Motor neuron (in vitro differentiated cells): ENCODE data around the gene IMMP2L. TPM values are rescaled to one million over a fixed set of nuclear protein-coding genes. Genes with fewer than 3 reads are reported as not detected.

Experiments
- ATAC-seq, 8 experiments: fragments of 200-7000 bp; cut with Tn5 transposase; replicated peaks in 6 of 8; 2 replicates each; pipeline ENCODE4 v1.8.0; 2021; ENCODE audit warnings: mild to moderate bottlenecking in 8 of 8, moderate library complexity in 8 of 8
- H3K27ac ChIP-seq, 2 donors: fragments of 250-450 bp; sonication (Bioruptor Pico); 2 replicates each; pipeline ENCODE4 v1.9.0; 2021; ENCODE audit warnings: antibody characterized with exemption in 2 of 2, mild to moderate bottlenecking in 2 of 2, moderate library complexity in 1 of 2
- H3K4me1 ChIP-seq, 2 donors: fragments of 250-450 bp; sonication (Bioruptor Pico); replicated peaks in 1 of 2; 2 replicates each; pipeline ENCODE4 v1.6.1; 2021; ENCODE audit warnings: antibody characterized with exemption in 2 of 2, mild to moderate bottlenecking in 2 of 2, moderate library complexity in 1 of 2
- H3K4me3 ChIP-seq, 5 donors: fragments of 250-450 bp; sonication (Bioruptor Pico); 2 replicates each; pipeline ENCODE4 v1.9.0; 2021; ENCODE audit warnings: antibody characterized with exemption in 5 of 5, mild to moderate bottlenecking in 5 of 5, moderate library complexity in 4 of 5
- WGBS, 10 experiments: fragments of 450-650 bp; shearing (Covaris generic); methylation state at CpG; one replicate each; pipeline ENCODE4 v1.0.0; 2022; 5-methylcytosine and 5-hydroxymethylcytosine counted together
- in situ Hi-C, 9 experiments: fragments of 400-800 bp; cut with MboI; loops; one replicate each; pipeline ENCODE4 v1.15.0; 2021; ENCODE audit warnings: low sequenced_read_pairs in 9 of 9, low pct_unique_long_range_greater_than_20kb in 2 of 9; ENCODE audit not compliant: unreplicated experiment in 9 of 9
- total RNA-seq, 8 experiments: library from RNA; unstranded; fragments of 300-600 nt; gene quantifications; 2 replicates each; pipeline versions ENCODE4 v1.2.3 to v1.2.4, GENCODE V29; 2022

The IMMP2L gene
- total RNA-seq, 8 experiments from 2014 or later = 9.9 to 78.5 (median 19.3) TPM

DNA sequence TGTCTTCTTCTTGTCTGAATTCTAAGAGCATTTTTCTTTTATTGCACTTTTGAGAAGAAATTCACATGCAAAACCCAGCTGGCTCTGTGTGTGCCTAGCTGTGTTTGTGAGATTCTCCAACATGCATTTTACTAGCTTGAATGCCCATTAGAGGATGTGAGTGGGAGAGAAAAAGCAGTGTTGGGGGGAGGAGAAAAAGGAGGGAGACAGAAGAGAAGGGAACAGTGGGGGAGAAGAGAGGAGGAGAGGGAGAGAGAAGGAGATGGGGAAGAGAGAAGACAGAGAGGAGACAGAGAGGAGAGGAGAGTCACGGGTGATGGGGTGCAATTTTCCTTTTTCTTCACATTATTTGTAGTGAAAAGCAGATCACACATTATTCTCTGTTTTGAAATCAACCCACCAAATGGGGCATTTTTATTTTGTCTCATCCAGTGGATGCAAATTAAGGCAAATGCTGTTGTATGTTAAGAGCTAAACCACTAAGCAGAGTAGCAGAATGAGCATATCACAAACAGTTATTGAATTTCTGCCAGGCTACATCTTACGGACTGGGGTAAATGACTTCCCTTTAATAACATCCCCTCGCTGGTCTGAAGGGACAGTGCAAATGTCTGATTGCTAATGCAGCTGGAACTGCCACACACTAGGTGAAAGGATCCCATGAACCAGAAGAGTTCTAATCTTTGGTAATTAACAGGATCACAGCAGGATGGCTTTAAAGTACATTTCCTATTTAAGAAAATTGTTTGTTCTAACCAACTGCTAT, 470.5 kb downstream of the IMMP2L start:
- peak overlapping the region; percentile 33 to 66 (median 41) for H3K4me3 ChIP-seq

DNA sequence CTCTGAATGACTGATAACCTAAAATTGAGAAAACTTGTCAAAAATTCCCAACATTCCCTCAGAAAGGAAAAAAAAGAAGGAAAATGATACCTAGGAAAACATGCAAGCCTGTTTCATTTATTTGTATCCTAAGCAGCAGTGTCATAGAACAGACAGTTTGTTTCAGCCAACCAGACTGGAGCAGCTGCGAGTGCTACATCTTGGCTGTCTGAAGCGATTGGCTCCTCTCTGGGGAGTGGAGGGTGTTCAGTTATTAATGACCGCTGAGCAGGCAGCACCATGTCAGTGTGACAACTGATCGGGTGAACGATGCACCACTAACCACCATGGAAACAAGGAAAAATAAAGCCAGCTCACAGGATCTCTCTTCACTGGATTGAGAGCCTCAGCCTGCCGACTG, 471.4 kb downstream of the IMMP2L start, which contains the start of gene LRRN3:
Gene LRRN3 (plus strand): TSS at position 282 of the 400 bp plus-strand sequence. CDS start 31,646 bp downstream, outside the sequence.
- WGBS, 10 experiments = 0 to 76% (median 5%) methylated on average over 1 to 6 of the region's 6 CpGs; no CpG with 5 or more reads in 1 of the 10 experiments
- Histone ChIP-seq H3K27ac (peak within 1 kb of the TSS; percentile 39 to 56), H3K4me3 (peak within 1 kb of the TSS; percentile 33 to 66 (median 41)), H3K4me1 (peaks cover 6 to 8% of the 10 kb centered on the region in 2 donors)
- in situ Hi-C loops = loop anchor here in 3 of 9 experiments (25.0 kb wide), 2 partner anchors 396 to 646 kb away; no protein-coding TSS in a partner anchor
- peak in 6 of 8 experiments; percentile 94 to 97 (median 94) for ATAC-seq

More for the DNA sequence above, 470.5 kb downstream of the IMMP2L start:
- peaks cover 9 to 15% of the 10 kb centered on the region in 2 donors for H3K4me1 ChIP-seq
- peak in 5 of 8 experiments; percentile 39 to 59 (median 47) for ATAC-seq
- in situ Hi-C loops = loop anchor here in 3 of 9 experiments (25.0 kb wide), 2 partner anchors 396 to 646 kb away; no protein-coding TSS in a partner anchor
- WGBS, 10 experiments = 3 to 89% (median 30%) methylated on average over 1 to 3 of the region's 3 CpGs; no CpG with 5 or more reads in 1 of the 10 experiments
- H3K27ac ChIP-seq = peak overlapping the region; percentile 39 to 56

- H3K27ac ChIP-seq = no peak overlapping the region
- ATAC-seq = no peak
- in situ Hi-C loops = loop anchor here in 3 of 9 experiments (25.0 kb wide), 2 partner anchors 397 to 647 kb away; no protein-coding TSS in a partner anchor
- peaks cover 3 to 8% of the 10 kb centered on the region in 2 donors for H3K4me1 ChIP-seq
- no peak overlapping the region for H3K4me3 ChIP-seq
- 0 to 40% (median 0%) methylated on average over 1 of the region's 1 CpG; no CpG with 5 or more reads in 2 of the 10 experiments for WGBS, 10 experiments
These were observed 472.4 kb downstream of the IMMP2L start for GRCh38 chr7:111089822-111090426.

- no peak overlapping the region for H3K27ac ChIP-seq
- no peak overlapping the region for H3K4me3 ChIP-seq
- no peak for ATAC-seq
- in situ Hi-C loops = loop anchor here in 3 of 9 experiments (25.0 kb wide), 2 partner anchors 399 to 649 kb away; no protein-coding TSS in a partner anchor
- WGBS, 10 experiments = 67 to 100% (median 100%) methylated on average over 1 of the region's 1 CpG; no CpG with 5 or more reads in 1 of the 10 experiments
- peaks cover 3 to 8% of the 10 kb centered on the region in 2 donors for H3K4me1 ChIP-seq
These were observed 474.0 kb downstream of the IMMP2L start for GRCh38 chr7:111088328-111088727.

DNA sequence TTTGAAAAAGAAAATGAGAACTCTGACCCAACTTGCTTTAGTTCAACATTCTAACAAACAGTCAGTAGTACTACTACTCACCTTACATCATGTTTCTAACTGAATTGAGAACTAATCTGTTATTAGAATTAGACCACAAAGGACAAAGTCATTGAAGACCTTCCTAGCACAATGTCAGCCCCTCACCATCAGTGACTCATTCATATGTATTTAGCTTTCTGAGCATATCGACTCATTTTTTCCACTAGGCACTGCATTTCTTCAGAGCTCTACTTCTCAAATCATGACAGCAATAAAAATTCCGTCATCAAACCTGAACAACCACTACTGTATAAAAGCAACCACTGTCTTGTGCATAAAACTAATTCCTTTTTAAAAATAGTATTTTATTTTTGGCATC, 475.8 kb downstream of the IMMP2L start:
- H3K27ac ChIP-seq = no peak overlapping the region
- H3K4me3 ChIP-seq = no peak overlapping the region
- 82 to 100% (median 92%) methylated on average over 1 to 2 of the region's 2 CpGs; no CpG with 5 or more reads in 2 of the 10 experiments for WGBS, 10 experiments
- H3K4me1 ChIP-seq = peaks cover 12 to 13% of the 10 kb centered on the region in 2 donors
- no peak for ATAC-seq
- in situ Hi-C loops = loop anchor here in 3 of 9 experiments (25.0 kb wide), 2 partner anchors 401 to 651 kb away; no protein-coding TSS in a partner anchor

DNA sequence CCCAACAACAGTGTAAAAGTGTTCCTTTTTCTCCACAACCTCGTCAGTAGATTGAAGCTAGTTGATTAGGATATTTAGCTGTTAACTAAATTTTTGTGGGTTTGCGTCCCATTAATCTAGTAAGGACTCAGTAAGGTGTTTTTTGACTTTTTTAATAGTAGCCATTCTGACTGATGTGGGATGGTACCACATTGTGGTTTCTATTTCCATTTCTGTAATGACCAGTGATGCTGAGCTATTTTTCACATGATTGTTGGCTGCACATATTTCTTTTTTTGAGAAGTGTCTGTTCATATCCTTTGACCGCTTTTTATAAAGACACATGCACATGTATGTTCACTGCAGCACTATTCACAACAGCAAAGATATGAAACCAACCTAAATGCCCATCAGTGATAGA, 476.9 kb downstream of the IMMP2L start:
- Histone ChIP-seq H3K27ac (no peak overlapping the region), H3K4me1 (peaks cover 12 to 13% of the 10 kb centered on the region in 2 donors), H3K4me3 (no peak overlapping the region)
- ATAC-seq = no peak
- 80 to 100% (median 95%) methylated on average over 1 to 3 of the region's 3 CpGs for WGBS, 10 experiments
- in situ Hi-C loops = loop anchor here in 3 of 9 experiments (25.0 kb wide), 2 partner anchors 402 to 652 kb away; no protein-coding TSS in a partner anchor

GRCh38 chr7:111083413-111083812, 478.9 kb downstream of the IMMP2L start:
- Histone ChIP-seq H3K27ac (no peak overlapping the region), H3K4me1 (peaks cover 12 to 13% of the 10 kb centered on the region in 2 donors), H3K4me3 (no peak overlapping the region)
- in situ Hi-C loops = loop anchor here in 3 of 9 experiments (25.0 kb wide), 2 partner anchors 404 to 654 kb away; no protein-coding TSS in a partner anchor
- ATAC-seq = peak in 3 of 8 experiments; percentile 64 to 96 (median 75)
- 13 to 90% (median 78%) methylated on average over 1 to 5 of the region's 5 CpGs for WGBS, 10 experiments

- peak in 5 of 8 experiments; percentile 42 to 99 (median 87) for ATAC-seq
- Histone ChIP-seq H3K4me1 (peaks cover 12 to 13% of the 10 kb centered on the region in 2 donors), H3K4me3 (no peak overlapping the region), H3K27ac (no peak overlapping the region)
- WGBS, 10 experiments = 15 to 80% (median 49%) methylated on average over 1 to 4 of the region's 4 CpGs
- in situ Hi-C loops = loop anchor here in 3 of 9 experiments (25.0 kb wide), 2 partner anchors 405 to 655 kb away; no protein-coding TSS in a partner anchor
These were observed 479.9 kb downstream of the IMMP2L start for GRCh38 chr7:111082351-111082750.

- in situ Hi-C loops = loop anchor here in 3 of 9 experiments (25.0 kb wide), 2 partner anchors 406 to 656 kb away; no protein-coding TSS in a partner anchor
- 40 to 100% (median 93%) methylated on average over 1 to 4 of the region's 4 CpGs; no CpG with 5 or more reads in 1 of the 10 experiments for WGBS, 10 experiments
- Histone ChIP-seq H3K4me3 (no peak overlapping the region), H3K4me1 (peaks cover 12 to 13% of the 10 kb centered on the region in 2 donors), H3K27ac (peak overlapping the region in 1 of 2 donors; percentile 2)
- ATAC-seq = no peak
These were observed 480.6 kb downstream of the IMMP2L start for GRCh38 chr7:111081546-111082267.

DNA sequence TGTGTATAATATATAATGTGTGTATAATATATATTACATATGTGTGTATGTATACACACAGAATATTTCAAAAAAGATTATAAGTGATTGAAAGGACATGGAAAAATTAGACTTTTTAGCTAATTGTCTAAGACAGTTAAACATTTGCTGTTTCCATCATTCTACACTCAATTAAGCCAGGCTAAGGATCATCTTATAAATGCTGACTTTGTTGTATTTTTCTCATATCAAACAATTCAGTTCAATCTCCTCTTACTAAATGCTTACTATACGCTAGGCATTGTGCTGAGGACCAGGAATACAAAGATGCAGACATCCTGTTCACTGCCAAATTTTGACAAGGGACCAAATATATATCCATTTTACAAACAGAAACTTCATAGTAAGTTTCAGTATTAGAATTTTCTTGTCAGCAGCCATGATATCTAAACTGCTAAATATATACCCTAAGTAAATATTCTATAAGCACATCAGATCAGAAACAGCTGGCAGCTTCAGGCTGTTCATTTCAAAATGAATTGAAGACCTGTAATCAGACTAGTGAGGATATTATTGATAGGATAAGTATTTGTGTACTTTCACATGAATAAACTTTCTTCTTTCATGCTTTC, 481.7 kb downstream of the IMMP2L start:
- no peak for ATAC-seq
- 67 to 100% (median 100%) methylated on average over 1 of the region's 1 CpG; no CpG with 5 or more reads in 3 of the 10 experiments for WGBS, 10 experiments
- Histone ChIP-seq H3K4me1 (peaks cover 12 to 13% of the 10 kb centered on the region in 2 donors), H3K27ac (no peak overlapping the region), H3K4me3 (no peak overlapping the region)
- in situ Hi-C loops = loop anchor here in 3 of 9 experiments (25.0 kb wide), 2 partner anchors 407 to 657 kb away; no protein-coding TSS in a partner anchor

- no peak overlapping the region for H3K27ac ChIP-seq
- WGBS, 10 experiments = 87 to 100% (median 100%) methylated on average over 1 to 2 of the region's 2 CpGs; no CpG with 5 or more reads in 3 of the 10 experiments
- ATAC-seq = no peak
These were observed 485.3 kb downstream of the IMMP2L start for GRCh38 chr7:111077001-111077400.

More at GRCh38 chr7:111077001-111077400, 485.3 kb downstream of the IMMP2L start:
- Histone ChIP-seq H3K4me1 (peaks cover 2 to 5% of the 10 kb centered on the region in 2 donors), H3K4me3 (no peak overlapping the region)
- in situ Hi-C loops = loop anchor here in 3 of 9 experiments (25.0 kb wide), 2 partner anchors 410 to 660 kb away; no protein-coding TSS in a partner anchor
